VCaP (cell line): ENCODE results near the gene ZNF681.
"Not testable (repeated sequence)": the region's sequence is repeated elsewhere in the genome, so short reads cannot be mapped to it uniquely, and the experiment has no call there.

Source experiments
- H3K27ac ChIP-seq: fragments of 450-650 bp; 2 replicates; pipeline ENCODE4 v1.5.1; 2017
- CTCF ChIP-seq: fragments of 450-650 bp; conservative IDR thresholded peaks from 2 replicates; pipeline ENCODE4 v1.5.1; 2017; ENCODE audit warnings: mild to moderate bottlenecking, moderate library complexity

ZNF681 gene

GRCh38 chr19:23784274-23784673 is 25.6 kb upstream of the ZNF681 start:
- TF ChIP-seq CTCF, result no peak
- no peak overlapping the region for H3K27ac ChIP-seq

GRCh38 chr19:23783636-23784035 is 24.9 kb upstream of the ZNF681 start:
- no peak for TF ChIP-seq CTCF
- H3K27ac ChIP-seq, result no peak overlapping the region

DNA sequence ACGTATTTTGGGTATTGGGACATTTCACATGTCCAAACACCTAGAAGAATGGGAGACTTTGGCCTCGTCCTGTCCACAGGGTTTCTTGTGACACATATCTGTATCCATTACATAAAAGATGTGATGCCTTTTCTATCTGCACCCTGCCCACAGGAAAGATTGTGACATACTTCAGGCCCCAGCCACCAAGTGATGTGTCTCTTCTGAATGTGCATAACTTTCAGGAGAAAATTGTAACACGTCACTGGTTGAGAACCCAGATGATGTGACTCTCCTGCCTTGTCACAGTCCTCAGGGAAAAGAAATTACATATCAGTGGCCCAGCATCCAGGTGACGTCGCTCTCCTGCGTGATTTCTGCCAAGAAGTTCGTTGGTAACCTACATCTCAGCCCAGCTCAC is 21.0 kb upstream of the ZNF681 start:
- TF ChIP-seq CTCF, result no peak
- H3K27ac ChIP-seq, result no peak overlapping the region

DNA sequence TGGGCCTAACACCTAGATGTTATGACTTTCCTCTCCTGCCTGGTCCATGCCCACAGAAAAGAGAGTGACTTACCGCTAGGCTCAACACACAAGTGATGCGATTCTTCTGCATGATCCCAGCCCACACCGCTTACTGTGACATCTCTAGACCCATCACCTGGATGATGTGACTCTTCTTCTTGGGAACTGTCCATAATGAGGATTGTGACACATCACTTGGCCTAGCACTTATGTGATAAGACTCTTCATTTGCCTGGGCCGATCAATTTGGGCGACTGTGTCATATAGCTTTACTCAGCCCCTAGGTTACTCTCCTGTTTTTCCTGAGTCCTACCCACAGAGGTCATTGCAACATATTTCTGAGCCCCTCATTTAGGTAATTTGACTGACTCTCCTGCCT is 19.9 kb upstream of the ZNF681 start:
- TF ChIP-seq CTCF, result no peak
- H3K27ac ChIP-seq, result no peak overlapping the region

DNA sequence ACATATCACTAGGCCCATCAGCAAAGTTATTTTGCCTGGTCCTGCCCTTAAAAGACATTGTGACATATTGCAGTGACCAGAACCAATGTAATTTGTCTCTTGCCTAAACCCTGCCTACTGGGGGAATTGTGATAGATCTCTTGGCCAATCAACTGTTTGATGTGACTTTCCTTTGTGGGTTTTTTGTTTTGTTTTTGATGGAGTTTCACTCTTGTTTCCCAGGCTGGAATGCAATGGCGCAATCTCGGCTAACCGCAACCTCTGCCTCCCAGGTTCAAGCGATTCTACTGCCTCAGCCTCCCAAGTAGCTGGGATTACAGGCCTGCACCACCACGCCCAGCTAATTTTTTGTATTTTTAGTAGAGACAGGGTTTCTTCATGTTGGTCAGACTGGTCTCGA is 19.3 kb upstream of the ZNF681 start:
- not testable (repeated sequence) for H3K27ac ChIP-seq

- H3K27ac ChIP-seq, result no peak overlapping the region
- TF ChIP-seq CTCF, result no peak
Measured at GRCh38 chr19:23777216-23777615, 18.5 kb upstream of the ZNF681 start.

GRCh38 chr19:23776507-23777205 is 18.0 kb upstream of the ZNF681 start:
- no peak overlapping the region for H3K27ac ChIP-seq
- no peak for TF ChIP-seq CTCF

DNA sequence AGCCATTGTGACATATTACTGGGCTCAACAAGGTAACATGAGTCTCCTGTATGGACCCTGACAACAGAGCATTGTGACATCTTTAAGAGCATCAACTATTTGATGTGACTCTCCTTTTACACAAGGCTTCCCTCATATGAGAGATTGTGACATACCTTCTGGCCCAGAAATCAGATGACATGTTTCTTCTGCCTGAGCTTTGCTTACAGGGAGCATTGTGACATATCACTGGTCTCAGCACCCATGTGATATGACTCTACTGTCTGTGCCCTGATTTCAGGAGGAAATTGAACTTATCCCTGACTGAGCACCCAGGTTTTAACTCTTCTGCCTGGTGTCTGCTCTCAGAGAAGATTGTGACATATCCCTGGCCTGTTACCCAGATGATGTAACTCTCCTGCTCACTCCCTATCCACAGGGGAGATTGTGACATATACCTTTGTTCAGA is 15.9 kb upstream of the ZNF681 start:
- no peak overlapping the region for H3K27ac ChIP-seq
- no peak for TF ChIP-seq CTCF
